A673 (cell line): ENCODE data around the gene TMEM132C. TPM values are rescaled to one million over a fixed set of nuclear protein-coding genes. Genes with fewer than 3 reads are reported as not detected.

Source experiments
- BruUV-seq: library from RNA; stranded (reverse); fragments of 400-500 nt; replicated peaks from 2 replicates; lab custom pipeline; 2021; lab: Mats Ljungman, UMichigan
- CTCF ChIA-PET: fragments of 300-600 bp; sonication (Branson Sonifier 250); formaldehyde crosslinking; loops from one replicate; lab custom pipeline; 2022; ENCODE audit warnings: antibody characterized with exemption; lab: Charles Lee
- POLR2A ChIA-PET: fragments of 300-600 bp; sonication (Branson Sonifier 250); formaldehyde crosslinking; loops from one replicate; lab custom pipeline; 2022; ENCODE audit warnings: antibody characterized with exemption; ENCODE audit not compliant: low non-redundant PET; lab: Charles Lee
- DNase-seq: peaks from one replicate; pipeline ENCODE4 v3.0.0-alpha.2; 2015; ENCODE audit warnings: low spot score
- H3K27ac ChIP-seq: fragments of 200-600 bp; sonication (generic); 2 replicates; pipeline ENCODE4 v1.5.1; 2016; ENCODE audit warnings: mixed run types, low read depth, mild to moderate bottlenecking, mixed read lengths, antibody characterized with exemption, low read length; ENCODE audit not compliant: poor library complexity, severe bottlenecking
- H3K27me3 ChIP-seq: fragments of 200-600 bp; sonication (generic); replicated peaks from 2 replicates; pipeline ENCODE4 v1.6.1; 2017; ENCODE audit warnings: mixed run types, low read depth, mild to moderate bottlenecking, mixed read lengths, antibody characterized with exemption, low read length; ENCODE audit not compliant: insufficient read depth, poor library complexity
- H3K36me3 ChIP-seq: fragments of 200-600 bp; sonication (generic); 2 replicates; pipeline ENCODE4 v1.6.1; 2016; ENCODE audit warnings: mixed run types, mild to moderate bottlenecking, mixed read lengths, antibody characterized with exemption, low read length; ENCODE audit not compliant: insufficient read depth, poor library complexity, severe bottlenecking
- H3K4me1 ChIP-seq: fragments of 200-600 bp; sonication (generic); 2 replicates; pipeline ENCODE4 v1.6.1; 2017; ENCODE audit warnings: mixed run types, mild to moderate bottlenecking, mixed read lengths, antibody characterized with exemption, low read length; ENCODE audit not compliant: insufficient read depth, poor library complexity, severe bottlenecking
- H3K4me3 ChIP-seq: fragments of 200-600 bp; sonication (generic); 2 replicates; pipeline ENCODE4 v1.5.1; 2016; ENCODE audit warnings: low read depth, mixed run types, mild to moderate bottlenecking, mixed read lengths, low read length; ENCODE audit not compliant: poor library complexity, severe bottlenecking
- H3K9me3 ChIP-seq: fragments of 200-600 bp; sonication (generic); 2 replicates; pipeline ENCODE4 v1.6.1; 2016; ENCODE audit warnings: mixed run types, low read depth, mild to moderate bottlenecking, mixed read lengths, antibody characterized with exemption, low read length; ENCODE audit not compliant: poor library complexity, severe bottlenecking
- EZH2 ChIP-seq: fragments of 200-600 bp; sonication (generic); IDR thresholded peaks from 2 replicates; pipeline ENCODE4 v1.6.1; 2017; ENCODE audit warnings: borderline replicate concordance, low read depth, mild to moderate bottlenecking, mixed read lengths, antibody characterized with exemption, low read length; ENCODE audit not compliant: poor library complexity, severe bottlenecking
- intact Hi-C: fragments of 100-400 bp; cut with micrococcal nuclease; formaldehyde crosslinking; loops from one replicate; pipeline ENCODE4 v1.10.0; 2022; ENCODE audit not compliant: unreplicated experiment
- total RNA-seq: library from RNA; stranded (reverse); gene quantifications from 2 replicates; pipeline ENCODE4 v1.2.3, GENCODE V29; 2021
- TF ChIP-seq, protein P1 (sequence below): fragments of 300-800, 200-600 bp; sonication (generic); conservative IDR thresholded peaks from 2 replicates; pipeline ENCODE4 v1.5.1; 2017; ENCODE audit warnings: low read depth, mild to moderate bottlenecking, antibody characterized with exemption, low read length, moderate library complexity, mixed read lengths

TMEM132C gene
- total RNA-seq, 1 experiment from 2014 or later: not detected

DNA sequence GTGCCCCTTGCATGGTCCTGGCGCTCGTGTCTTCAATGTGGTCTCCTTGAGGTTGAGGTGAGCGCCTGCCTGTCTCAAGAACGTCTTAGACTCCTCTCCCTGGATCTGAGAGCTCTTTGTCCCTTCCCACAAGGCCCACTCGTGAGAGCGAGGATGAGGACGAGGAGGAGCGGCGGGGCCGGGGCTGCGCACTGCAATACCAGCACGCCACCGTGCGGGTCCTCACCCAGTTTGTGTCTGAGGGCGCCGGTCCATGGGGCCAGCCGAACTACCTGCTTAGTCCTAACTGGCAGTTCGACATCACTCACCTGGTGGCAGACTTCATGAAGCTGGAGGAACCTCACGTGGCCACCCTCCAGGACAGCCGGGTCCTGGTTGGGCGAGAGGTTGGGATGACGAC, 428.7 kb downstream of the TMEM132C start:
- no peak for TF ChIP-seq EZH2
- TF ChIP-seq, protein P1, sequence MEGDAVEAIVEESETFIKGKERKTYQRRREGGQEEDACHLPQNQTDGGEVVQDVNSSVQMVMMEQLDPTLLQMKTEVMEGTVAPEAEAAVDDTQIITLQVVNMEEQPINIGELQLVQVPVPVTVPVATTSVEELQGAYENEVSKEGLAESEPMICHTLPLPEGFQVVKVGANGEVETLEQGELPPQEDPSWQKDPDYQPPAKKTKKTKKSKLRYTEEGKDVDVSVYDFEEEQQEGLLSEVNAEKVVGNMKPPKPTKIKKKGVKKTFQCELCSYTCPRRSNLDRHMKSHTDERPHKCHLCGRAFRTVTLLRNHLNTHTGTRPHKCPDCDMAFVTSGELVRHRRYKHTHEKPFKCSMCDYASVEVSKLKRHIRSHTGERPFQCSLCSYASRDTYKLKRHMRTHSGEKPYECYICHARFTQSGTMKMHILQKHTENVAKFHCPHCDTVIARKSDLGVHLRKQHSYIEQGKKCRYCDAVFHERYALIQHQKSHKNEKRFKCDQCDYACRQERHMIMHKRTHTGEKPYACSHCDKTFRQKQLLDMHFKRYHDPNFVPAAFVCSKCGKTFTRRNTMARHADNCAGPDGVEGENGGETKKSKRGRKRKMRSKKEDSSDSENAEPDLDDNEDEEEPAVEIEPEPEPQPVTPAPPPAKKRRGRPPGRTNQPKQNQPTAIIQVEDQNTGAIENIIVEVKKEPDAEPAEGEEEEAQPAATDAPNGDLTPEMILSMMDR: no peak
- no peak overlapping the region for H3K27ac ChIP-seq
- no peaks in the 10 kb centered on the region for H3K9me3 ChIP-seq
- no peaks in the 10 kb centered on the region for H3K4me1 ChIP-seq
- H3K4me3 ChIP-seq: no peak overlapping the region
- no peak for DNase-seq
- POLR2A ChIA-PET: no interaction called here
- intact Hi-C loops: no loop called here
- no peaks in the 10 kb centered on the region for H3K36me3 ChIP-seq
- CTCF ChIA-PET: no interaction called here
- H3K27me3 ChIP-seq: peaks cover 26% of the 10 kb centered on the region
- BruUV-seq: no TSS peak

DNA sequence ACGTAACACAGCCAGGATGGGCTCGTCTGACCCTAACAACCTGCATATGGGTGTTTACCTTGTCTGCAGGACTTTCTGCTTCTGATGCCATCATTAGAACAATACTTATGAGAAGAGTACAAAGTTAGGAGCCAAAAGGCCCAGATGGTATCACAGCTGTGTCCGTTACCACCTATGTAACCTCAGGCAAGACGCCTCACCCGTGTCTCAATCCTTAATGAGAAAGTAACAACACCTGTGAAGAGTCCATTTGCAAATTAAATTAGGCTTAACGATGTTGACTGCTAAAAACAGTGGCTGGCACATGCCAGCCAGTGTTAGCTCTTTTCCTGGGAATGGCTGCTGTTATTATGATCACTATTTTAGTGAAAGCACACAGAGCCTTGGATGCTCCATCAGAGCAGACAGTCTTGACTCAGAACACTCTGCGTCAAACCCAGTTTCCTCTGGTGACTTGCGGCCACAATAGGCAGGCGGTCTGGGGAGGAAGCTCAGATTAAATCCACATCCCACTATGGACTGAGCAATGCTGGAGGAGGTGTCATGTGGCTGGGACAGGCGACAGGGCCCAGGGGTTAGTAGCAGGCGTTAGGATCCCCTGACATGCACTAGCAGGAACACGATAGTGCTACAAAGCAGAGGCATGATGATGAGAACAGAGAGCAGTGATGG, 431.5 kb downstream of the TMEM132C start:
- no peaks in the 10 kb centered on the region for H3K4me1 ChIP-seq
- TF ChIP-seq EZH2: no peak
- TF ChIP-seq, protein P1: no peak

DNA sequence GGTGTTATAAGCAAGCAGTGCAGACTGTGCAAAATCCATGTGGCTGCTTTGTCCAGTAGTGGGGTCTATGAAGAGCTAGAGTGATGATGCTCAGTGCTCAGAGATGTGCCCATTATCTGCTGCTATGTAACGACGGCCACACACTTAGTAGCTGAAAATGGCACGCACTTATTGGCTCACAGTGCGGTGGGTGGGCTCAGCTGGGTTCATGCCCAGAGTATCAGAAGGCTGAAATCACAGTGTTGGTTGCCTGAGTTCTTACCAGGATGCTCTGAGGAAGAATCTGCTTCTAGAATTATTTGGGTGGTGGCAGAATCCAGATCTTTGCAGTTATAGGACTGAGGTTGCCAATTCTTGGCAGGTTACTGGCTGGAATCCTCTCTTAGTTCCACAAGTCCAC, 432.1 kb downstream of the TMEM132C start:
- TF ChIP-seq, protein P1: no peak
- no peak for TF ChIP-seq EZH2
- ChIA-PET POLR2A (no interaction called here), CTCF (no interaction called here)
- Histone ChIP-seq H3K4me3 (no peak overlapping the region), H3K27ac (no peak overlapping the region), H3K4me1 (no peaks in the 10 kb centered on the region), H3K27me3 (peaks cover 29% of the 10 kb centered on the region), H3K9me3 (no peaks in the 10 kb centered on the region), H3K36me3 (no peaks in the 10 kb centered on the region)
- intact Hi-C loops: no loop called here
- BruUV-seq: no TSS peak
- DNase-seq: no peak

More for the DNA sequence above, 431.5 kb downstream of the TMEM132C start:
- Histone ChIP-seq H3K9me3 (no peaks in the 10 kb centered on the region), H3K4me3 (no peak overlapping the region), H3K36me3 (no peaks in the 10 kb centered on the region), H3K27me3 (peaks cover 33% of the 10 kb centered on the region), H3K27ac (no peak overlapping the region)
- CTCF ChIA-PET: no interaction called here
- no peak for DNase-seq
- intact Hi-C loops: no loop called here
- POLR2A ChIA-PET: no interaction called here
- BruUV-seq: no TSS peak
